ENCODE measurements around the gene GPHA2. TPM values are rescaled to one million over a fixed set of nuclear protein-coding genes. Genes with fewer than 3 reads are reported as not detected.

GPHA2 gene
- total and polyA plus RNA-seq, 2 of the 13 experiments (the other 11 are each of a cell fraction or from before 2014, with no cell fraction given): 13.0 to 19.1 TPM

DNA sequence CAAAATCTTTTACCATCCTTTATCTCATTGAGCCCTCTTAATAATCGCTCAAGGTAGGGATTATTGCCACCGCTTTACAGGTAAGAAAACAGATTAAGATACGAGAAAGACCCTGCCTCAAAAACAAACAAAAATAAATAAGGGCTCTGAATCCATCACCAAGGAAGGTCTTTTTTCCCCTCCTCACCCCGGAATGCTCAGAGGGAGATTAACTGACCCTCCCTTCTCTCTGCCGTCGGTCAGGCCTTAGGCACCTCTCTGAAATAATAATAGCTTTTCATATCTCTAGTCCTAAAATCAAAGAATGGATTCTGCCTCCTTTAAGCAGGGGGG, 18.1 kb downstream of the GPHA2 start (continued):
- TF ChIP-seq ZNF646 (CRISPR knock-in tag; IDR thresholded peaks at IDR 0.05): no peak
- no peak for TF ChIP-seq HNRNPL (IDR thresholded peaks at IDR 0.05; ENCODE audit: low read depth, low read length)
- no peak for TF ChIP-seq STAG1 (CRISPR knock-in tag; IDR thresholded peaks at IDR 0.05)
- no peak for TF ChIP-seq ARNTL (CRISPR knock-in tag; IDR thresholded peaks at IDR 0.05)
- no peak for TF ChIP-seq ZBTB3 (CRISPR knock-in tag; IDR thresholded peaks at IDR 0.05; ENCODE audit: borderline replicate concordance, low read depth)

Data from HepG2 (cell line).